GM23248 (cell line): ENCODE results near the gene RNF14.

ENCODE experiments used
- EZH2 ChIP-seq: fragments of 200-600 bp; sonication (generic); IDR thresholded peaks from 2 replicates; pipeline ENCODE4 v1.6.1; 2018; ENCODE audit warnings: antibody characterized with exemption, mild to moderate bottlenecking; ENCODE audit not compliant: insufficient read depth, poor library complexity, severe bottlenecking
- EZH2phosphoT487 ChIP-seq: fragments of 200-600 bp; sonication (generic); IDR thresholded peaks from 2 replicates; pipeline ENCODE4 v1.6.1; 2018; ENCODE audit warnings: antibody characterized with exemption, moderate library complexity, mild to moderate bottlenecking, low read depth; ENCODE audit not compliant: insufficient read depth

DNA sequence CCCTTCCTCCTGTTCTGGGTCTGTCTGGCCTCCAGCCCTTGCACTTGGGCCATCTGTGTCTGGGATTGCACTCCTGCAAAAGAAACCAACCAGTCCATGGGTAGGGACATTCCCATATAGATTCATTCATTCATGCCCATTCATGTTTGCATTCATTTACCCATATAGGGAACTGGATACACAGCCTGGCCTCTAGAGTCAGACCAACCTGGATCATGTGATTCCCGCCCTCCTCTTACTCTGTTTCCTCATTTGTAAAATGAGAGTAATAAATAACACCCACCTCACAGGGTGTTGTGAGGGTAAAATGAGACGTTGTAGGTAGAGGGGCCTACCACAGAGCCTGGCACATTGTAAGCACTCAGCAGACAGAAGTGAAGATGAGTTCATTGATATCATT, 19.4 kb upstream of the RNF14 start:
- TF ChIP-seq EZH2 = no peak
- TF ChIP-seq EZH2phosphoT487 = no peak
